AG04449 (cell line): Measurements from ENCODE around the gene NPLOC4.

Experiments used
- CTCF ChIA-PET: fragments of 350-600 bp; formaldehyde crosslinking; extraction: SDS; loops from one replicate; lab custom pipeline; 2021; ENCODE audit warnings: antibody characterized with exemption; lab: Yijun Ruan, JAX
- POLR2A ChIA-PET: fragments of 400-600, 350-600 bp; formaldehyde crosslinking; extraction: SDS; loops from one replicate; lab custom pipeline; 2020; ENCODE audit warnings: antibody characterized with exemption, inconsistent platforms; lab: Yijun Ruan, JAX
- DNase-seq: peaks from one replicate; pipeline ENCODE4 v3.0.0-alpha.2; 2010; ENCODE audit warnings: low read depth, low spot score
- H3K4me3 ChIP-seq: 2 replicates; pipeline ENCODE4 v1.5.1; 2011; ENCODE audit warnings: low read depth, mild to moderate bottlenecking, control low read depth, low read length
- CTCF ChIP-seq: IDR thresholded peaks from one replicate; pipeline ENCODE4 v1.5.1; 2011; ENCODE audit warnings: mild to moderate bottlenecking, moderate library complexity, low read length, control low read depth, inconsistent platforms; ENCODE audit not compliant: insufficient read depth; ENCODE audit errors: missing control alignments

NPLOC4 gene

DNA sequence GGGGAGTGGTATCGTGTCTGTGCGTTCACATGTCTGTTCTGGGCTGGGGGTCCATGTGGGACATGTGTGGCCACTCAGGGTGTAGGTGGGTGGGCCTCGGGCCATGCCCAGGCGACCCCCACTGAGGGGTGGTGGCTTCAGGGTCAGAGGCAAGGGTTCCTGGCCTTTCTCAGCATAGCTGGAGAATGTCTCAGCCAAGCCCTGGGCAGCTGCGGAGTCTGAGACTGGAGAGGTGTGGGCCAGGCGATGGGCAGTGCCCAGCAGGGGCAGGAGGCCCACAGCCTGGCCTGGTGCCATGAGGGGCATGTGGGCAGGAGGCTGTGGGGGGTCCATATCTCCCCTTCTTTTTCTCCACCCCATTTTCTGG lies 107.5 kb downstream of the NPLOC4 start:
- POLR2A ChIA-PET, result no interaction called here
- H3K4me3 ChIP-seq, result no peak overlapping the region
- CTCF ChIA-PET, result interaction anchor here (1.1 to 1.6 kb wide), 3 partner anchors 10 to 71 kb away, joined by 3 to 5 read pairs (median 5); no protein-coding TSS in a partner anchor
- no peak for TF ChIP-seq CTCF
- DNase-seq, result no peak

DNA sequence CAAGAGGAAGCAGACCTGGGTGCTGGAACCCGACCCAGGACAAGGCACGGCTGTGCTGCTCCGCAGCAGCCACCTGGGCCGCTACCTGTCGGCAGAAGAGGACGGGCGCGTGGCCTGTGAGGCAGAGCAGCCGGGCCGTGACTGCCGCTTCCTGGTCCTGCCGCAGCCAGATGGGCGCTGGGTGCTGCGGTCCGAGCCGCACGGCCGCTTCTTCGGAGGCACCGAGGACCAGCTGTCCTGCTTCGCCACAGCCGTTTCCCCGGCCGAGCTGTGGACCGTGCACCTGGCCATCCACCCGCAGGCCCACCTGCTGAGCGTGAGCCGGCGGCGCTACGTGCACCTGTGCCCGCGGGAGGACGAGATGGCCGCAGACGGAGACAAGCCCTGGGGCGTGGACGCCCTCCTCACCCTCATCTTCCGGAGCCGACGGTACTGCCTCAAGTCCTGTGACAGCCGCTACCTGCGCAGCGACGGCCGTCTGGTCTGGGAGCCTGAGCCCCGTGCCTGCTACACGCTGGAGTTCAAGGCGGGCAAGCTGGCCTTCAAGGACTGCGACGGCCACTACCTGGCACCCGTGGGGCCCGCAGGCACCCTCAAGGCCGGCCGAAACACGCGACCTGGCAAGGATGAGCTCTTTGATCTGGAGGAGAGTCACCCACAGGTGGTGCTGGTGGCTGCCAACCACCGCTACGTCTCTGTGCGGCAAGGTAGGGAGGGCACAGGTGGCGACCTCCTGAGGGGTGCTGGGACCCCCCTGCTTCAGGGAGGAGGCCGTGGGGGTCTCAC lies 108.1 kb downstream of the NPLOC4 start:
- CTCF ChIA-PET, result interaction anchor here (1.1 to 2.5 kb wide), 2 partner anchors 11 to 72 kb away, joined by 3 to 9 read pairs; no protein-coding TSS in a partner anchor
- no peak overlapping the region for H3K4me3 ChIP-seq
- POLR2A ChIA-PET, result no interaction called here
- no peak for TF ChIP-seq CTCF
- no peak for DNase-seq

DNA sequence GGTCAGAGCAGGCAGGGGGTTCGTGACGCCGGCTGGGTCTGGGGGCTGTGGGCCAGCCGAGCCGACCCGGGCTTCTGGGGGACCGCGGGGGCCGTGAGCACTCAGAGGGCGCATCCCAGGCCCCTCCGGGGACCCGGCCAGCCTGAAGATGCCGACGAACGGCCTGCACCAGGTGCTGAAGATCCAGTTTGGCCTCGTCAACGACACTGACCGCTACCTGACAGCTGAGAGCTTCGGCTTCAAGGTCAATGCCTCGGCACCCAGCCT lies 108.6 kb downstream of the NPLOC4 start:
- no peak overlapping the region for H3K4me3 ChIP-seq
- POLR2A ChIA-PET, result no interaction called here
- no peak for DNase-seq
- TF ChIP-seq CTCF, result no peak
- CTCF ChIA-PET, result interaction anchor here (2.5 kb wide), 1 partner anchor 73 kb away, joined by 9 read pairs; no protein-coding TSS in a partner anchor

DNA sequence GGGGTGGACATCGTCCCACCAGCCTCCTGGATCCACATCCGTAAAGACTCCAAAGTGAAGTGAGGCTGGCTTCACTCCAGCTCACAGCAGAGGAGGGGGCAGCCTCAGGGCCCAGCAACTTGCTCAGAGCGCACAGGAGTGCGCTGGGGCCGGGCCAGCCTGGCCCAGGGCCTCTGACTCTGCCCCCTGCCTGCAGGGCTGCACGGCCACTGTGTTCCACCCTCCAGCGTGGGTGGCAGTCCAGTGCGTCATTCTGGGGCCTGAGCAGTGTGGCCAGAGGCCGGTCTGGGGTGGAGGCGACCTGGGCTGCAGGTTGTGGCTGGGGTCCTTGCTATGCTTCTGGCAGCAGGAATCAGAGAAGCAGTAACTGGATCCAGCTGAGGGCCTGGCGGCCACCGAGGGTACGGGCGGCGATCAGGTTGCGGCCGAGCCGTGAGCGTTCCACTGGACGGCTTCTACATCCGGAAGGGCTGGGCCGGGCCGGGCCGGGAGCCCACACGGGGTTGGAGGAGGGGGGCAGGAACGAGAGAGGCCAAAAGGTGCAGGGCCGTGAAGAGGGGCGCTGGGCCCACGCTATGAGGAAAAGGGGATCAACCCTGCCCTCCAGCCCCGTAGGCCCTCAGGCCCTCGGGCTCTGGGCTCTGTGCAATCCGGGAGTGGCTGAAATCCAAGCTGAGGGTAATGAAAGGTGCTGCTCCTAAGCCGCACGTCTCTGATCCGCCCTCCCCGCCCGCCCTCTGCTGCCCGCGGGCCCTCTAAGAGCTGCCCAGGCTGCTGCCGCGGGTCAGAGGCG lies 109.1 kb downstream of the NPLOC4 start, which contains the start of gene FSCN2:
FSCN2 (plus strand) TSS at position 787 of the 793 bp plus-strand sequence. CDS start 155 bp downstream, outside the sequence.
- no peak within 1 kb of the TSS for H3K4me3 ChIP-seq
- POLR2A ChIA-PET, result no interaction called here
- TF ChIP-seq CTCF, result peak; percentile 16
- DNase-seq, result no peak
- CTCF ChIA-PET, result interaction anchor here (2.5 kb wide), 1 partner anchor 73 kb away, joined by 9 read pairs; no protein-coding TSS in a partner anchor

DNA sequence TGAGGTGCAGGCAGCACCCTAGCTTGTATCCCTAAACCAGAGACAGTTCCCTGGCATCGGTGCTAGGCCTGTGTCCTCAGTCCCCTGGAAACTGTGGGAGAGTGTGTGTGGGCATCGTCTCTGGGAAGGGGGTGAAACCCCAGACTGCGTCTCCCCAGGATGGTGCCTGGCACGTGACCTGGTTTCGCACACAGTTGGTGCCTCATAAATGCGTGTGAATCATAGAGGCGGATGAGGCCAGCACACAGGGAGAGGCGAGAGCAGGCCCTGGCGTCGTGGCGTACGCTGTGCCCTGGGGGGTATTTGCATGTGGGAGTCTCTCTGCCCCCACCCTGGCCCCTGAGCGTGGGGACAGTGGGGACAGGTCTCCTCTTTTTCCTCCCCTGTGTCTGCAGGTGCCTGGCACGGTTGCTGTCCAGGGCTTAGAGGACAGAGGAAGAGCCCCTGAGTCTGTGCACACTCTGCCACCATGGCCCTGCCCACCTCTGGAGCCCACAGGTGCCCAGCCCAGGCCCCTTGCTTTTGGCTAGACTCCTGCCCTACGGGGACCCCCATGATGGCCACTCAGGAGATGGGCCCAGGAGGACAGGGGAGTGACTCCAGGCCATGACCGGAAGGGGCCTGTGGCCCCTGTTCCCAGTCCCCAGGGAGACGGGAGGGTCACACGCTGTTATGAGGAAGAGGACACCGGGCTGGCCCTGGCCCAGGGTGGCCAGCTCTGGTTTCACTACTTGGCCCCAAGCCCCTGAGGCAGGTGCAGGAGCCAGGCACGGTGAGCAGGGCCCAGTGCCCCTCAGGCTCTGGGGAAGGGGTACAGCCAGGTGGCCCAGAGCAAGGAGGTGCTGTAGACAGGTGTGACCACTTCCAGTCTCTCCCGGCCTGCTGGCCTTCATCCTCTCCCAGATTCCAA lies 110.0 kb downstream of the NPLOC4 start:
- no peak for TF ChIP-seq CTCF
- ChIA-PET POLR2A (interaction anchor here (0.7 kb wide), 1 partner anchor 19 kb away, joined by 4 read pairs; no protein-coding TSS in a partner anchor), CTCF (interaction anchor here (2.5 kb wide), 1 partner anchor 74 kb away, joined by 9 read pairs; no protein-coding TSS in a partner anchor)
- no peak overlapping the region for H3K4me3 ChIP-seq
- DNase-seq, result no peak
